ENCODE measurements around the gene ENPEP. TPM values are rescaled to one million over a fixed set of nuclear protein-coding genes. Genes with fewer than 3 reads are reported as not detected.

The ENPEP gene
- total RNA-seq, 4 donors from 2014 or later, result 0.30 to 1.6 (median 0.86) TPM

DNA sequence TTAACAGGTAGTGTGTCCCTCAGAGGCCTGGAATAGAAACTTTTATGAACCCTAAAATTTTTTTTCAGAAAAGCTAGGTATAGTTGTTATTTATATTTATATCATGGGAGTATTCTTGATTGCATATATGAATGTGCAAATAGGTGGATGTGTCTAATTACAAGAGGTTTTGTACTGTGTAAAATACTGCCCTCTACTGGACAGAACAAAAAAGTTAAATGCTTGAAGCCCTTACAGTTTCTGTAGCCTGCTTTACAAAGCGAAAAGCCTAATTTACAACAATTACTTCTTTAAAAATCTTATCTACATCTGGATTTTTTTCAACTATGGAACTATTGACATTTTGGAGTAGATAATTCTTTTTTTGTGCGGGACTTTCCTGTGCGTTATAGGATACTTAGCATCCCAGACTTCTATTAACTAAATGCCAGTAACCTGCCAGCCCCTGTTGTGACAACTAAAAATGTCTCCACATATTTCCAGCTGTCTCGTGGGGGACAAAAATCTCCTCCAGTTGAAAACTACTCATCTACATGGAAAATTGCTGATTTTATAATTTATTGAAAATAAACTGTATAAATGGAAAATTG is 35.1 kb downstream of the ENPEP start:
- DNase-seq, result no peak
- H3K9me3 ChIP-seq, result no peaks in the 10 kb centered on the region
- no peaks in the 10 kb centered on the region for H3K36me3 ChIP-seq
- 22 to 31% methylated on average over 4 of the region's 4 CpGs for WGBS, 2 donors
- H3K27ac ChIP-seq, result no peak overlapping the region
- intact Hi-C loops (cut with DNase I), result no loop called here
- peaks cover 0 to 8% (median 0%) of the 10 kb centered on the region in 3 donors for H3K4me1 ChIP-seq
- no peak for TF ChIP-seq POLR2A (IDR thresholded peaks at IDR 0.05)
- TF ChIP-seq, protein P1, sequence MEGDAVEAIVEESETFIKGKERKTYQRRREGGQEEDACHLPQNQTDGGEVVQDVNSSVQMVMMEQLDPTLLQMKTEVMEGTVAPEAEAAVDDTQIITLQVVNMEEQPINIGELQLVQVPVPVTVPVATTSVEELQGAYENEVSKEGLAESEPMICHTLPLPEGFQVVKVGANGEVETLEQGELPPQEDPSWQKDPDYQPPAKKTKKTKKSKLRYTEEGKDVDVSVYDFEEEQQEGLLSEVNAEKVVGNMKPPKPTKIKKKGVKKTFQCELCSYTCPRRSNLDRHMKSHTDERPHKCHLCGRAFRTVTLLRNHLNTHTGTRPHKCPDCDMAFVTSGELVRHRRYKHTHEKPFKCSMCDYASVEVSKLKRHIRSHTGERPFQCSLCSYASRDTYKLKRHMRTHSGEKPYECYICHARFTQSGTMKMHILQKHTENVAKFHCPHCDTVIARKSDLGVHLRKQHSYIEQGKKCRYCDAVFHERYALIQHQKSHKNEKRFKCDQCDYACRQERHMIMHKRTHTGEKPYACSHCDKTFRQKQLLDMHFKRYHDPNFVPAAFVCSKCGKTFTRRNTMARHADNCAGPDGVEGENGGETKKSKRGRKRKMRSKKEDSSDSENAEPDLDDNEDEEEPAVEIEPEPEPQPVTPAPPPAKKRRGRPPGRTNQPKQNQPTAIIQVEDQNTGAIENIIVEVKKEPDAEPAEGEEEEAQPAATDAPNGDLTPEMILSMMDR (IDR thresholded peaks at IDR 0.05), result peak; percentile 50 to 75 (median 64)
- H3K27me3 ChIP-seq, result no peaks in the 10 kb centered on the region
- no peak overlapping the region for H3K4me3 ChIP-seq

DNA sequence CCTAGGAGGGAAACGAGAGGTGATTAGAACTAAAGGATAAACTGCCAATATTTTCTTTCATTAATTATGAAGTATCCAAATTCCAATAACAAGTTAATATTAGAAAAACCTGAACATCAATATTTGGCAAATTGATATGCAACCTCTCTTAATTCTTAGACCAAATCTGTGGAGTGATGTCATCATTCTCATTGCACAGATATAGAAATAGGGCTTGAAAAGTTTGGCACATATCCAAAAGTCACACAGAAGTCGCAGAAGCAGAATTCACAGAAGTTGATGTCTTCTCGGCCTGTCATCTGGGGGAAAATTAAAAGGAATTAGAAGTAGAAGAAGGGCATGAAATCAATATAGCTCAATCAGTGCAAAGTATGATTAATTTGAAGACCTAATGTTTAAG is 36.9 kb downstream of the ENPEP start:
- 55 to 59% methylated on average over 3 of the region's 3 CpGs for WGBS, 2 donors
- Histone ChIP-seq H3K36me3 (no peaks in the 10 kb centered on the region), H3K27ac (no peak overlapping the region), H3K9me3 (no peaks in the 10 kb centered on the region), H3K4me1 (peaks cover 0 to 8% (median 0%) of the 10 kb centered on the region in 3 donors), H3K4me3 (no peak overlapping the region), H3K27me3 (no peaks in the 10 kb centered on the region)
- TF ChIP-seq POLR2A (IDR thresholded peaks at IDR 0.05), result no peak
- TF ChIP-seq, protein P1 (IDR thresholded peaks at IDR 0.05), result no peak
- intact Hi-C loops (cut with DNase I), result no loop called here
- no peak for DNase-seq

DNA sequence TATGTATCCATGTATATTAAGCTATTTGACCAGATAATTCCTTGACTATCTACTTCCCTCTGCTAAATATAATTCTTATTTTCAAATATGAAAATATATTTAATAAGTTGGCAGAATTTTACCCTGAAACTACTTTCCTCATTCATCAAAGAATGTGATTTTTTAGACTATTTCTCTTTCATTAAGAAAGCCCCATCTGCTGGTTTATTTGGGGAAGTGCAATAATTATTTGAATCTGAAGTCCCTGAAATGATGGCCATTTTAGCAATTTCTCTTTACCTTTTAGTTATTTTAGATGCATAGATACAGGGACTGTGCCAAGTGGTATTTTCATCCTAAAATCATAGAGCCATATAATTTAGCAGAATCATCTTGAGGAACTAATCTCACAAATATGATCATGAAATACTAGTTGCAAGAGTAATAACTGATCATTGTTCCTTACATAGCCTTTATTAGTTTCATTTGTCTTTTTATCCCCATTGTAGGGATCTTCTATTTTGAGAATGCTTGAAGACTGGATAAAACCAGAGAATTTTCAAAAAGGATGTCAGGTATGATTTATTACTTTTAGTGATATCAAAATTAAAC is 39.0 kb downstream of the ENPEP start:
- Histone ChIP-seq H3K36me3 (no peaks in the 10 kb centered on the region), H3K27me3 (no peaks in the 10 kb centered on the region), H3K9me3 (no peaks in the 10 kb centered on the region), H3K27ac (no peak overlapping the region), H3K4me1 (peaks cover 0 to 8% (median 0%) of the 10 kb centered on the region in 3 donors), H3K4me3 (no peak overlapping the region)
- intact Hi-C loops (cut with DNase I), result loop anchor here (2.0 kb wide), 1 partner anchor 516 kb away; no protein-coding TSS in a partner anchor
- no peak for DNase-seq
- TF ChIP-seq, protein P1 (IDR thresholded peaks at IDR 0.05), result peak; percentile 42 to 72 (median 66)
- TF ChIP-seq POLR2A (IDR thresholded peaks at IDR 0.05), result no peak

DNA sequence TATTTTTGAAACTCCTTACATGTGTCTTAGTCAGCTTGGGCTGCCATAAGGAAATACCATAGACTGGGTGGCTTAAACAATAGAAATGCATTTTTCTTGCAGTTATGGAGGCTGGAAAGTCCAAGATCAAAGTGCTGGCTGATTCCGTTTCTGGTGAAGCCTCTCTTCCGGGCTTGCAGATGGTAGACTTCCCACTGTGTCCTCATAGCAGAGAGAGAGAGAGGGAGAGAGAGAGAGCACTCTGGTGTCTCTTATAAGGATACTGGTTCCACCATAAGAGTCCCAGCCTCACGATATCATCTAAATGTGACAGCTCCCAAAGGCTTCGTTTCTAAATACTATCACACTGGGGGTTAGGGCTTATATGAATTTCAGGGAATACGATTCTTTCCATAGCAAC is 39.7 kb downstream of the ENPEP start:
- intact Hi-C loops (cut with DNase I), result loop anchor here (2.0 kb wide), 1 partner anchor 517 kb away; no protein-coding TSS in a partner anchor
- Histone ChIP-seq H3K4me1 (peaks cover 0 to 8% (median 0%) of the 10 kb centered on the region in 3 donors), H3K9me3 (no peaks in the 10 kb centered on the region), H3K27ac (peak overlapping the region in 2 of 4 donors; percentile 66 to 79), H3K4me3 (peak overlapping the region; percentile 36 to 64 (median 52)), H3K27me3 (no peaks in the 10 kb centered on the region), H3K36me3 (no peaks in the 10 kb centered on the region)
- TF ChIP-seq, protein P1 (IDR thresholded peaks at IDR 0.05), result no peak
- TF ChIP-seq POLR2A (IDR thresholded peaks at IDR 0.05), result no peak
- WGBS, 2 donors, result 36 to 46% methylated on average over 5 of the region's 5 CpGs
- DNase-seq, result no peak

DNA sequence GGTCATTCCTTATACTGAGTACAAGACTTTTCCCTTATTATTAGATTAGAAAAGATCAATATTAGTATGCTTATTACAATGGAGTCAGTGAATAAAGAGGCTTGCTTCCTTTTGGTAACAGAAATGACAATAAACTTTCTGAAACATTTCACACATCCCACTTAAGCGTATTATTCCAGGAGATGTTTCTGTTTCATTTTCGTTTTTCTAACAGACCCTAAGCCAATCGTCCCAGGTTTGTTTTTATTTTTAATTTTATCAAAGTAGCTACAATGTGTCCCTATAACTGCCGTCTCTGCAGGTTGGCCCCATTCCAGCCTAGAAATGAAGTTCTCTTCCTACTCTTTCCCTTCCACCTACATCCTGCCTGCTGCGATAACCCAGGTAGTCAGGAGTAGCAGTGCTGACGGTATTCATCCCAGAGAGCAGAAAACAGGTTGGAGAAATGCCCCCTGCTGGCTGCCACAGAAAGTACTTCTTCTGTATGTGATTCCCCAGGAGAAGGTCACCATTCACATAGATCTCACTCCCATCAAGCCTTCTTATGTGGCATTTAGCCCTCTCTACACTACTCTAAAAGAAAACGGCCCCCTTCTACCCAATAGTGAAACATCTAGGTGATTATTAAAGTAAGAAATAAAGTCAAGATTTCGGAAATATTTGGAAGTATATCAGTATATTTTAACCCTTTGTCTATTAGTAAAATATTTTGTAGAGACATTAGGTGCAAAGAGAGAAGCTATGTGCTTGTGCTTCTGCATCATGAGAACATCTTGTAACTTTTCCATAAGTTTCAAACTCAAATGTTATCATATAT is 40.4 kb downstream of the ENPEP start:
- peaks cover 0 to 8% (median 0%) of the 10 kb centered on the region in 3 donors for H3K4me1 ChIP-seq
- H3K9me3 ChIP-seq, result no peaks in the 10 kb centered on the region
- WGBS, 2 donors, result 6 to 16% methylated on average over 8 of the region's 8 CpGs
- DNase-seq, result no peak
- no peaks in the 10 kb centered on the region for H3K27me3 ChIP-seq
- intact Hi-C loops (cut with DNase I), result no loop called here
- TF ChIP-seq, protein P1 (IDR thresholded peaks at IDR 0.05), result peak; percentile 68 to 87 (median 74)
- no peak for TF ChIP-seq POLR2A (IDR thresholded peaks at IDR 0.05)
- H3K36me3 ChIP-seq, result no peaks in the 10 kb centered on the region
- peak overlapping the region; percentile 32 to 79 (median 63) for H3K27ac ChIP-seq
- peak overlapping the region; percentile 36 to 64 (median 52) for H3K4me3 ChIP-seq

Data from esophagus squamous epithelium (tissue), 5 donors.